ENCODE data around the gene KIF20A. TPM values are rescaled to one million over a fixed set of nuclear protein-coding genes. Genes with fewer than 3 reads are reported as not detected.
"Not testable (repeated sequence)": the region's sequence is repeated elsewhere in the genome, so short reads cannot be mapped to it uniquely, and the experiment has no call there.

The KIF20A gene
- total RNA-seq, 1 donor from 2014 or later = 26.7 TPM

DNA sequence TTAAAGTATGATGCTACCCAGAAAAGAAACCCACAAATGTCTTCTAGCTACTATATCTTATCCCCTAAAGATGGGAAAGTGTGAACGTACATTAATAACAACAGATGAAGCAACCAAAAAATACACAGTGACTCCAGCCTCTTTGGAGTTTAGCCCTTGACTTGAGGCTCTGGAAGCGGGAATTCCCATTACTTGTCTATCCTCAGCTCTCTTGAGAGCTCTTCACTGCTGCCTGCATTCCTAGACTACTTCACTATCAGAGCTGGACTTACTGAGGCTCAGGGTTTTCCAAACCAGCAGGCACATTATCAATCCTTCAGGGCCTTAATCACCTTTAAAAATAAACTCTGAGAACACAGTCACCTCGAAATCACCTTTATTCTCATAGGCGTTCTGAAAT lies 38.6 kb upstream of the KIF20A start:
- no peak overlapping the region for H3K27ac Mint-ChIP-seq
- peaks cover 5% of the 10 kb centered on the region for H3K4me1 Mint-ChIP-seq (ENCODE audit: low read depth)
- no peak overlapping the region for H3K4me3 Mint-ChIP-seq (ENCODE audit: low read depth)
- H3K27me3 Mint-ChIP-seq = no peaks in the 10 kb centered on the region
- no peaks in the 10 kb centered on the region for H3K36me3 Mint-ChIP-seq (ENCODE audit: insufficient read depth)
- DNase-seq (ENCODE audit: low spot score, unreplicated experiment) = no peak
- no peaks in the 10 kb centered on the region for H3K9me3 Mint-ChIP-seq (ENCODE audit: low read depth)
- TF ChIP-seq, protein P1, sequence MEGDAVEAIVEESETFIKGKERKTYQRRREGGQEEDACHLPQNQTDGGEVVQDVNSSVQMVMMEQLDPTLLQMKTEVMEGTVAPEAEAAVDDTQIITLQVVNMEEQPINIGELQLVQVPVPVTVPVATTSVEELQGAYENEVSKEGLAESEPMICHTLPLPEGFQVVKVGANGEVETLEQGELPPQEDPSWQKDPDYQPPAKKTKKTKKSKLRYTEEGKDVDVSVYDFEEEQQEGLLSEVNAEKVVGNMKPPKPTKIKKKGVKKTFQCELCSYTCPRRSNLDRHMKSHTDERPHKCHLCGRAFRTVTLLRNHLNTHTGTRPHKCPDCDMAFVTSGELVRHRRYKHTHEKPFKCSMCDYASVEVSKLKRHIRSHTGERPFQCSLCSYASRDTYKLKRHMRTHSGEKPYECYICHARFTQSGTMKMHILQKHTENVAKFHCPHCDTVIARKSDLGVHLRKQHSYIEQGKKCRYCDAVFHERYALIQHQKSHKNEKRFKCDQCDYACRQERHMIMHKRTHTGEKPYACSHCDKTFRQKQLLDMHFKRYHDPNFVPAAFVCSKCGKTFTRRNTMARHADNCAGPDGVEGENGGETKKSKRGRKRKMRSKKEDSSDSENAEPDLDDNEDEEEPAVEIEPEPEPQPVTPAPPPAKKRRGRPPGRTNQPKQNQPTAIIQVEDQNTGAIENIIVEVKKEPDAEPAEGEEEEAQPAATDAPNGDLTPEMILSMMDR (IDR thresholded peaks at IDR 0.05; ENCODE audit: unreplicated experiment) = no peak

DNA sequence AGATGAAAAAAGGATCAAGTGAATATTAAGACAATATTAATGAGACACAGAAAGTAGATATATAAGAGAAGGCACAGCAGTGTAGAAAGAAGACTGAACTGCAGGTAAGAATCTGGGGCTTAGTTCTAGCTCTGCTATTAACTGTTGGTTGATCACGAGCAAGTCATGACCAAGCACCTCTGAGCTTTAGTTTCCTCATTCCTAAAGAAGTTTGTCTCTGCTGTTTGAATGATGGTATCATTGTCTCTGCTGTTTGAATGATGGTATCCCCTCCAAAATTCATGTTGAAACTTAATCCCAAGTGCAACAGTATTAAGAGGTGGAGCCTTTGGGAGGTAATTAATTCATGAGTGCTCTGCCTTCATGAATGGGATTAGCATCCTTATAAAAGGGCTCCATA lies 37.2 kb upstream of the KIF20A start:
- TF ChIP-seq, protein P1 (IDR thresholded peaks at IDR 0.05; ENCODE audit: unreplicated experiment) = no peak
- no peak for DNase-seq (ENCODE audit: low spot score, unreplicated experiment)
- Mint-ChIP-seq H3K4me1 (ENCODE audit: low read depth) (peaks cover 5% of the 10 kb centered on the region), H3K4me3 (ENCODE audit: low read depth) (no peak overlapping the region), H3K27me3 (no peaks in the 10 kb centered on the region), H3K9me3 (ENCODE audit: low read depth) (no peaks in the 10 kb centered on the region), H3K36me3 (ENCODE audit: insufficient read depth) (no peaks in the 10 kb centered on the region), H3K27ac (no peak overlapping the region)

DNA sequence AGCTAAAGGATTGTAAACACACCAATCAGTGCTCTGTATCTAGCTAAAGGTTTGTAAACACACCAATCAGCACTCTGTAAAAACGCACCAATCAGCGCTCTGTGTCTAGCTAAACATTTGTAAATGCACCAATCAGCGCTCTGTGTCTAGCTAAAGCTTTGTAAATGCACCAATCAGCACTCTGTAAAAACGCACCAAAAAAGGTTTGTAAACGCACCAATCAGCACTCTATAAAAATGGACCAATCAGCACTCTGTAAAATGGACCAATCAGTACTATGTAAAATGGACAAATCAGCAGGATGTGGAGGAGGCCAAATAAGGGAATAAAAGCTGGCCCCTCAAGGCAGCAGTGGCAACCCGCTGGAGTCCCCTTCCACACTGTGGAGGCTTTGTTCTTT lies 35.3 kb upstream of the KIF20A start:
- H3K4me1 Mint-ChIP-seq (ENCODE audit: low read depth); H3K27me3 Mint-ChIP-seq; H3K4me3 Mint-ChIP-seq (ENCODE audit: low read depth); H3K36me3 Mint-ChIP-seq (ENCODE audit: insufficient read depth); H3K27ac Mint-ChIP-seq; DNase-seq (ENCODE audit: low spot score, unreplicated experiment); H3K9me3 Mint-ChIP-seq (ENCODE audit: low read depth): not testable (repeated sequence)

DNA sequence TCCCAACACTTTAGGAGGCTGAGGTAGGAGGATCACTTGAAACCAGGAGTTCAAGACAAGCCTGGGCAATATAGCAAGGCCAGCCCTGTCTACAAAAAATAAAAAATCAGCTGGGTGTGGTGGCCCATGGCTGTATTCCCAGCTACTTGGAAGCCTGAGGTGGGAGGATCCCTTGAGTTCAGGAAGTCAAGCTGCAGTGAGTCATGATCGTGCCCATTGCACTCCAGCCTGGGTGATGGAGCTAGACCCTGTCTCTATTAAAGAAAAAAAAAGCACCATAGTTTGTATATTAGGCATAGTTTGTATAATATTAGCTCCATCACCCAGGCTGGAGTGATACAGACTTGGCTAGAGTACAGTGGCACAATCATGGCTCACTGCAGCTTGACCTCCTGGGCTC lies 30.1 kb upstream of the KIF20A start:
- no peak overlapping the region for H3K4me3 Mint-ChIP-seq (ENCODE audit: low read depth)

DNA sequence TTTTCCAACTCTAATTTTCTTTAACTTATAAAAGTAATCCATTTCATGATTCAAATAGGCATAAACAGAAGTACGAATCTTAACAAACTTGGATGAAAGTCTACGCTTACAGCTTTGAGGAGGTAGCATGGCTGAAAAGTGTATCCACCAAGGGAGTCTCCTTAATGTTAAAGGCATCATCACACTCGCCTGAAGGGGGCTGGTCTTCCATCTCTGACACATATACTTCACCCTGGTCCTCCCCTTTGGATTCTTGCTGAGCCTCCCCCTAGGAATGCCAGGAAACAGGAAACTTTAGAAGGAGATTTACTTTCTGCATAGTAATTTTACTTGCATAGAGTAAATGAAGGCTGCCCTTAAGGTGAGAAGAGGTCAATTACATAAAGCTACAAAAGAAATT lies 29.4 kb upstream of the KIF20A start:
- Mint-ChIP-seq H3K4me1 (ENCODE audit: low read depth) (no peaks in the 10 kb centered on the region), H3K4me3 (ENCODE audit: low read depth) (no peak overlapping the region), H3K27me3 (no peaks in the 10 kb centered on the region), H3K9me3 (ENCODE audit: low read depth) (no peaks in the 10 kb centered on the region), H3K36me3 (ENCODE audit: insufficient read depth) (no peaks in the 10 kb centered on the region), H3K27ac (no peak overlapping the region)
- no peak for DNase-seq (ENCODE audit: low spot score, unreplicated experiment)
- TF ChIP-seq, protein P1 (IDR thresholded peaks at IDR 0.05; ENCODE audit: unreplicated experiment) = no peak

More for the DNA sequence above, 30.1 kb upstream of the KIF20A start:
- no peaks in the 10 kb centered on the region for H3K4me1 Mint-ChIP-seq (ENCODE audit: low read depth)
- no peaks in the 10 kb centered on the region for H3K36me3 Mint-ChIP-seq (ENCODE audit: insufficient read depth)
- no peak overlapping the region for H3K27ac Mint-ChIP-seq
- H3K27me3 Mint-ChIP-seq = no peaks in the 10 kb centered on the region
- no peaks in the 10 kb centered on the region for H3K9me3 Mint-ChIP-seq (ENCODE audit: low read depth)
- TF ChIP-seq, protein P1 (IDR thresholded peaks at IDR 0.05; ENCODE audit: unreplicated experiment) = no peak
- no peak for DNase-seq (ENCODE audit: low spot score, unreplicated experiment)

DNA sequence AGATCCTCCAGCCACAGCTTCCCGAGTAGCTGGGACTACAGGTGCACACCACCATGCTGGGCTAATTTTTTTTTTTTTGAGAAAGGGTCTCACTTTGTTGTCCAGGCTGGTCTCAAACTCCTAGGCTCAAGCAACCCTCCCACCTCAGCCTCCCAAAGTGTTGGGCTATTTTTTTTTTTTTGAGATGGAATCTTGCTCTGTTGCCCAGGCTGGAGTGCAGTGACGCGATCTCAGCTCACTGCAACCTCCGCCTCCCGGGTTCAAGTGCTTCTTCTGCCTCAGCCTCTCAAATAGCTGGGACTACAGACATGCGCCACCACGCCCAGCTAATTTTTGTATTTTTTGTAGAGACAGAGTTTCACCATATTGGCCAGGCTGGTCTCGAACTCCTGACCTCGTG lies 22.9 kb upstream of the KIF20A start:
- not testable (repeated sequence) for H3K9me3 Mint-ChIP-seq (ENCODE audit: low read depth); H3K27me3 Mint-ChIP-seq; H3K27ac Mint-ChIP-seq; H3K4me3 Mint-ChIP-seq (ENCODE audit: low read depth); H3K4me1 Mint-ChIP-seq (ENCODE audit: low read depth); DNase-seq (ENCODE audit: low spot score, unreplicated experiment)
- H3K36me3 Mint-ChIP-seq (ENCODE audit: insufficient read depth) = peaks cover 32% of the 10 kb centered on the region

All from progenitor cell of endocrine pancreas (in vitro differentiated cells).